HUDEP-2 (cell line): Measurements from ENCODE around the gene OBSCN.

Source experiments
- DNase-seq, 76 experiments: peaks; one replicate each; lab custom pipeline; 2025; ENCODE audit not compliant: unreplicated experiment in 76 of 76; lab: John Stamatoyannopoulos, UW

The OBSCN gene

DNA sequence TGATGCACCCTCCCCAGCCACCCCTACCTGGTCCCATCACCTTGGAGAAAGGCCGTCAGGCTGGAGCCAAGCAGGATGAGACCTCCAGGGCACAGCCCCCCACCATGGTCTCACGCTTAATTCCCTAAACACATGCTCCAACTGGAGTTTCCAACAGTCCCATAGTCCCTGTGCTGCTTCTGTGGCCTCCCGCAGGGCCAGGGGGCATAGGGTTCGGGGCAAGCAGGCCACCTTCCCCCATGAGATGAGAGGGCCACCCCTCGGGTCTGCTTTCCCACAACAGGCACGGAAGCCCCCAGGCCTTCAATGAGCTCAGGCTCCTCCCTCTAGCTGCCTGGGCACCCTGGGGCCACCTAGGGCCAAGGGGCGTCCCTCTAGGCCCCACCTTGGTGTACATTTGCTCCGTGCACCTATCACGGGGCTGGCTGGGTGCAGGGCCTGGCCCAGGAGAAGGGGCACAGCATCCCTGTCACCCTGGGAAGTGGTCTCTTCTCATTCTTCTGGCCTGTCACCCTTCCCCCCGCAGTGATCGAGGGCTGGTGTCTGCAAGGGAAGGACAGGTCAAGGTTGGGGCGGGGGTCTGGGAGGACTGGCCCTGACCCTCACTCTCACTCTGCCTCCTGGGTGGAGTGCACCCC is 156.3 kb downstream of the OBSCN start:
- no peak for DNase-seq

DNA sequence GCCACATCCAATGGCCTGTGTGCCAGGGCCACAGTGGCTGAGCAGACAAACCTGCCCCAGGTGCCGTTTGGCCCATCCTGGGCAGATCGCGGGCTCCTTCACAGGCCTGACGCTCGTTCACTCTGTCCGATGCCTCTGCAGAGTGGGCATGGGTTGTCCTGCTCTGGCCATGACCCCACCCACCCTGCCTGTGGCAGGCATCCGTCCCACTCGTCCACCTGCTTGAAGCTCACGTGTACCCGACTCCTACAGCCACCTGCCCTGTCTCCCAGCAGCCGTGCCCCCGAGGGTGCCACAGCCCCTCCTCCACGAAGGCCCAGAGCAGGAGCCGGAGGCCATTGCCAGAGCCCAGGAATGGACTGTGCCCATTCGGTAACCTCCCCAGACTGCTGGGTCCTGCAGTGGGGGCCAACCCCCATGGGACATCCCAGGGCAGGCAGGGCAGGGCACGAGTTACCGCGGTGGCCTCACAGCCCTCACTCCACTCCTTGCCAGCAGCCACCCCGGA is 156.9 kb downstream of the OBSCN start:
- DNase-seq, result no peak

DNA sequence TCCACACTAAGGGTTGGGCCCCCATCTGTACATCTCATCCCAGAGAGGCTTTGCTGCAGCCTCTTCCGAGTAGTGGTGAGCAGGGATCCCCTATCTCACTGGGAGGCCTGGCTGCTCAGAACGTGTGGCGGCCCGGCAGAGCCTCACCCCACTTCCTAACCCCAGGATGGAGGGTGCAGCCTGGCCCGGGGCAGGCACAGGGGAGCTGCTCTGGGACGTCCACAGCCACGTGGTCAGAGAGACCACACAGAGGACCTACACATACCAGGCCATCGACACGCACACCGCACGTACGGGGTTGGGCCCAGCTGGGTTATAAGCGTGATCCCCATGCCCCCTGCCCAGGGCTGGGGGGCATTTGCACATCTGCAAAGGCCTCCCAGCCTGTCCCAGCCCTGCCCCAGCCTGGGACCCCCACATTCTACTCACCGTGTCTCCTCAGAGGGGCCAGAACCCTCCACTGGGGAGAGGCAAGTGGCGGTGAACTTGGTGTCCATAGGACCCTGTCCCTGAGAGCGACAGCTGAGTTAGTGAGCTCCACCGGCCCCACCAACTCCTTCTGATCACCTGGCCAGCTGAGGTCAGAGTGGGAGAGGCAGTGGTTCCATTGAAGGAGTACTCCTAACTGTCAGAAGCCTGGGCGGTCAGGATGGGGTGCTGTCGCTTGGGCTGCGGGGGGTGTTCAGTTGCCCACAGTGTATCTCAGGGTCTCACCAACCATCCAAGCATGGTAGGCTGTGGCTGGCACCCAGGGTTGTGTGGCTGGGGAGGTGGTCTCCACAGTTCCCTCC is 157.6 kb downstream of the OBSCN start:
- no peak for DNase-seq

GRCh38 chr1:228366062-228366865 is 158.4 kb downstream of the OBSCN start:
- DNase-seq, result no peak

DNA sequence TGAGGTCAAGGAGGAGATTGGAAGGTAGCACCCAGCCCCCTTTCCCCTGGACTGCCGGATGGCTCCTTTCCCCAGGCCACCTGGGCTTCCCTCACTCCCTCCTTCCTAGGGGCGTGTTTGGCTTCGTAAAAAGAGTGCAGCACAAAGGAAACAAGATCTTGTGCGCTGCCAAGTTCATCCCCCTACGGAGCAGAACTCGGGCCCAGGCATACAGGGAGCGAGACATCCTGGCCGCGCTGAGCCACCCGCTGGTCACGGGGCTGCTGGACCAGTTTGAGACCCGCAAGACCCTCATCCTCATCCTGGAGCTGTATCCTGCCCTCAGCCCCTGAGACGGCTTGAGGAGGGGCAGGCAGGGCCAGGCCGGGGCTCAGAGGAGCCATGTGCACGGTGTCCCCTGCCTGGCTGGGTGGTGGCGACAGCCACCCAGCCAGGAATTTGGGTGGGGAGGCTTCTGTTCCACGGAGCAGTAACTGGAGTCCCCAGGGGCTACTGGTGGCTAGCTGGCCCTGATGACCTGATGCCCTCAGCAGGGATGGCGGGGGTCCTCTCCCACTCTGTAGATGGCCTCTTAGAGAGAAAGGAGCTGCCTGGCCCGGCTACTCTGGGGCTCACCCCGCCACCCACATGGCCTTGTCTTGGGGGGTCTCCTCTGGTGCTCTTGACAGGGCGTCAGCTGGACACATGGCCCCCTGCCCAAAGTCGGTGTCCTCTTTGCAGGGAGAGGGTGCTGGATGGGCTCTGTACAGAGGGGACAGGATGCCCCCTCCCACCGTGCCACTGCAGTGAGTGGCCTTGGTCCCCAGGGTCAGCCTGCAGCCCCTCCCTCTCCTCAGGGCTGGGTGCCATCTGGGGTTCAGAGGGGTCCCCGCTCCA is 159.3 kb downstream of the OBSCN start:
- no peak for DNase-seq

GRCh38 chr1:228367798-228368791 is 160.3 kb downstream of the OBSCN start:
- DNase-seq, result peak in 41 of 76 experiments; percentile 5 to 67 (median 37)

- DNase-seq, result peak in 70 of 76 experiments; percentile 15 to 82 (median 58)
Measured at GRCh38 chr1:228368801-228369607, 161.2 kb downstream of the OBSCN start.

DNA sequence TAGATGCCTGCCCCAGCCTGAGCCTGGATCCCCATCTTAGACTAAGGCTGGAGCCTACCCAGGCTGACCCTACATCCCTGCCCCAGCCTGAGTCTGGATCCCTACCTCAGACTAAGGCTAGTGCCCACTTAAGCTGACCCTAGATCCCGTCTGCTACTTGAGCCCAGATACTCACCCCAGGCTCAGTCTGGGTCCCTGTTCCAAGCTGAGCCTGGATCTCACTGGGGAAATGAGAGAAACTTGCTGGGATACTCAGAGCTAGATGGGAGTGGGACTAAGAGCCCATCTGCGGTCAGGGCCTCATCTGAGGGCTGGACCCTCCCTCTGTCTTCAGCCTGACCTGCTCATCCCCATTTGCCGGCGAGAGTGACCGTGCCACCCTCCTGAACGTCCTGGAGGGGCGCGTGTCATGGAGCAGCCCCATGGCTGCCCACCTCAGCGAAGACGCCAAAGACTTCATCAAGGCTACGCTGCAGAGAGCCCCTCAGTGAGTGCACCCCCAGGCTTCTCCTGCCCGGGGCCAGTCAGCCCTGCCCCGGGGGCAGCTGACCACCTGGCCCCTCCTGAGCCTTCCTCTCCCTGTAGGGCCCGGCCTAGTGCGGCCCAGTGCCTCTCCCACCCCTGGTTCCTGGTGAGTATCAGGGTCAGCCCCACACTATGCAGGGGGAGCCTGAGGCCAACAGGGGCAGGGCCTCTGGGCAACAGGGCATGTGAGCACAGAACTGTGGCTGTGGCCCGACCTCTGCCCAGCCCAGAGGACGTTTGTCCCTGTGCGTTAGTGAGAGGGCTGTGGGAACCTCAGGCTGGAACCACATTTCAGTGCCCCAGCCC is 162.0 kb downstream of the OBSCN start:
- no peak for DNase-seq

- DNase-seq, result no peak
Measured at GRCh38 chr1:228370439-228370940, 162.6 kb downstream of the OBSCN start.

DNA sequence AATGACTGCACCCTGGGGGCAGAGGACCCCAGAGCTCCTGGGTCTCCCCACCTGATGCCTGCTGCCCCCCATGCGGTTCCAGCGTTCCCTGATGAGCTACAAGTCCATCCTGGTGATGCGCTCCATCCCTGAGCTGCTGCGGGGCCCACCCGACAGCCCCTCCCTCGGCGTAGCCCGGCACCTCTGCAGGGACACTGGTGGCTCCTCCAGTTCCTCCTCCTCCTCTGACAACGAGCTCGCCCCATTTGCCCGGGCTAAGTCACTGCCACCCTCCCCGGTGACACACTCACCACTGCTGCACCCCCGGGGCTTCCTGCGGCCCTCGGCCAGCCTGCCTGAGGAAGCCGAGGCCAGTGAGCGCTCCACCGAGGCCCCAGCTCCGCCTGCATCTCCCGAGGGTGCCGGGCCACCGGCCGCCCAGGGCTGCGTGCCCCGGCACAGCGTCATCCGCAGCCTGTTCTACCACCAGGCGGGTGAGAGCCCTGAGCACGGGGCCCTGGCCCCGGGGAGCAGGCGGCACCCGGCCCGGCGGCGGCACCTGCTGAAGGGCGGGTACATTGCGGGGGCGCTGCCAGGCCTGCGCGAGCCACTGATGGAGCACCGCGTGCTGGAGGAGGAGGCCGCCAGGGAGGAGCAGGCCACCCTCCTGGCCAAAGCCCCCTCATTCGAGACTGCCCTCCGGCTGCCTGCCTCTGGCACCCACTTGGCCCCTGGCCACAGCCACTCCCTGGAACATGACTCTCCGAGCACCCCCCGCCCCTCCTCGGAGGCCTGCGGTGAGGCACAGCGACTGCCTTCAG is 163.3 kb downstream of the OBSCN start:
- peak in 19 of 76 experiments; percentile 3 to 62 (median 23) for DNase-seq

DNA sequence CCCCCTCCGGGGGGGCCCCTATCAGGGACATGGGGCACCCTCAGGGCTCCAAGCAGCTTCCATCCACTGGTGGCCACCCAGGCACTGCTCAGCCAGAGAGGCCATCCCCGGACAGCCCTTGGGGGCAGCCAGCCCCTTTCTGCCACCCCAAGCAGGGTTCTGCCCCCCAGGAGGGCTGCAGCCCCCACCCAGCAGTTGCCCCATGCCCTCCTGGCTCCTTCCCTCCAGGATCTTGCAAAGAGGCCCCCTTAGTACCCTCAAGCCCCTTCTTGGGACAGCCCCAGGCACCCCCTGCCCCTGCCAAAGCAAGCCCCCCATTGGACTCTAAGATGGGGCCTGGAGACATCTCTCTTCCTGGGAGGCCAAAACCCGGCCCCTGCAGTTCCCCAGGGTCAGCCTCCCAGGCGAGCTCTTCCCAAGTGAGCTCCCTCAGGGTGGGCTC is 163.9 kb downstream of the OBSCN start:
- DNase-seq, result no peak

GRCh38 chr1:228372183-228373003 is 164.5 kb downstream of the OBSCN start:
- no peak for DNase-seq

- no peak for DNase-seq
Measured at GRCh38 chr1:228373004-228373680, 165.3 kb downstream of the OBSCN start.

DNA sequence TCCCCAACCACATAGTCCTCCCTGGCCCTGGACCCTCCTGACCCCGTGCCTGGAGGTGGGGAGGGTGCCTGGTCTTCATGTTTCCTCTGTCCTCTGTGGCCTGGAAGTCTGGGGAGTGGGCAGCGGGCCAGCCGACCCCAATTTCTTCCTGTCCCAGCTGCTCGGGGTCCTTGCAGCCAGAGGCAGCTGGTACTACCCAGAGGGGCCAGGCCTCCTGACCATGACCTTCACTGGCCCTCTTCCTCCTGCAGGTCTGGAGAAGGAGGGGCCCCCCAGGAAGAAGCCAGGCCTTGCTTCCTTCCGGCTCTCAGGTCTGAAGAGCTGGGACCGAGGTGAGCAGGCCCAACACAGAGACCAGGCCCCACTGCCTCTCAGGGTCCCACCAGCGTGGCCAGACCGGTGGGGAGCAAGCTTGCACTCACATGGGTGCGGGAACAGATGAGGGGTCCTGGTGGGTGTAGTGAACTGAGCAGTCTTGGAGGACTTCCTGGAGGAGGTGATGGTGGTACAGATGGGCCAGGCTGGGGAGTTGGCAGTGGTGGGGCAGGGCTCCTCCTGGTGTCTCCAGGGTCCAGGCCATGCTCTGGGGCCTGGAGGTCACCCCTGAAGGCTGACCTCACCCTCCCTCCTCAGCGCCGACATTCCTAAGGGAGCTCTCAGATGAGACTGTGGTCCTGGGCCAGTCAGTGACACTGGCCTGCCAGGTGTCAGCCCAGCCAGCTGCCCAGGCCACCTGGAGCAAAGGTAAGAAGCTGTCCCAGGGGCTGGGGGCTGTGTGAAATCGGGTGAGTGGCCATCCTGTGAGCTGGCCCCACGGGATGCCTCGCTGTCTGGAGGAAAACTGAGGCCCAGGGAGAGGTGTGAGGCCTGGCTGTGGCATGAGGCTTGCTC is 166.1 kb downstream of the OBSCN start:
- DNase-seq, result no peak
